Measurements from ENCODE around the gene KRCC1.

Gene KRCC1

DNA sequence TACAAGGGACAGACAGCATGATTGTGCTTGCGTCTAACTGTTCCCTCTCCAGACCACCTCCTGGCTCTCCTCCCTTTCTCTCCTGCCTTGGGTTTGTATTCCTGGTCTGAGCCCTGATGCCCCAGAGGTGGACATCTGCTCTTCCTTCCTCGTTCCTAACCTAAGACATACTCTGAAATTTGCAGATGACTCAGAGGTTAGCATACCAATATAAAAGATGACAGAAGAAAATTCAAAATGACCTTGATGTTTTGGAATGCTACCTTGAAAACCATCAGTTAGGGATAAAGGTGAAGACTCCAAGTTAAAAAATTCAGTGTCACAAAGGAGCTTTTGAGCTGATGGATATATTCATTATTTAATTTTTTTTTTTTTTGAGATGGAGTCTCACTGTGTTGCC lies 25.0 kb upstream of the KRCC1 start:
- Histone ChIP-seq H3K79me2 (ENCODE audit: control insufficient read depth, low read length) (no peaks in the 10 kb centered on the region), H3K9me2 (replicated peaks; ENCODE audit: control insufficient read depth, low read length) (no peaks in the 10 kb centered on the region), H3F3A (ENCODE audit: control insufficient read depth, insufficient read depth) (no peaks in the 10 kb centered on the region), H3K4me1 (ENCODE audit: control insufficient read depth, low read length) (no peaks in the 10 kb centered on the region), H3K4me2 (ENCODE audit: low read length) (no peak overlapping the region), H3K27me3 (ENCODE audit: control insufficient read depth, low read length) (0 out of 2 replicates have a peak, but pooled peaks cover 3% of the 10 kb centered on the region), H3K4me3 (ENCODE audit: low read length) (no peak overlapping the region), H3K27ac (ENCODE audit: low read depth, low read length) (no peak overlapping the region), H4K20me1 (ENCODE audit: control insufficient read depth, insufficient read depth, low read depth, low read length) (no peaks in the 10 kb centered on the region), H3K9me3 (ENCODE audit: control insufficient read depth, insufficient read depth, low read length) (no peaks in the 10 kb centered on the region), H3K36me3 (ENCODE audit: control insufficient read depth, low read length) (no peaks in the 10 kb centered on the region)
- TF ChIP-seq, protein P1, sequence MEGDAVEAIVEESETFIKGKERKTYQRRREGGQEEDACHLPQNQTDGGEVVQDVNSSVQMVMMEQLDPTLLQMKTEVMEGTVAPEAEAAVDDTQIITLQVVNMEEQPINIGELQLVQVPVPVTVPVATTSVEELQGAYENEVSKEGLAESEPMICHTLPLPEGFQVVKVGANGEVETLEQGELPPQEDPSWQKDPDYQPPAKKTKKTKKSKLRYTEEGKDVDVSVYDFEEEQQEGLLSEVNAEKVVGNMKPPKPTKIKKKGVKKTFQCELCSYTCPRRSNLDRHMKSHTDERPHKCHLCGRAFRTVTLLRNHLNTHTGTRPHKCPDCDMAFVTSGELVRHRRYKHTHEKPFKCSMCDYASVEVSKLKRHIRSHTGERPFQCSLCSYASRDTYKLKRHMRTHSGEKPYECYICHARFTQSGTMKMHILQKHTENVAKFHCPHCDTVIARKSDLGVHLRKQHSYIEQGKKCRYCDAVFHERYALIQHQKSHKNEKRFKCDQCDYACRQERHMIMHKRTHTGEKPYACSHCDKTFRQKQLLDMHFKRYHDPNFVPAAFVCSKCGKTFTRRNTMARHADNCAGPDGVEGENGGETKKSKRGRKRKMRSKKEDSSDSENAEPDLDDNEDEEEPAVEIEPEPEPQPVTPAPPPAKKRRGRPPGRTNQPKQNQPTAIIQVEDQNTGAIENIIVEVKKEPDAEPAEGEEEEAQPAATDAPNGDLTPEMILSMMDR (IDR thresholded peaks at IDR 0.05; ENCODE audit: low read depth, low read length, poor library complexity, severe bottlenecking), result no peak
- no peak for TF ChIP-seq EZH2phosphoT487 (IDR thresholded peaks at IDR 0.05; ENCODE audit: borderline replicate concordance, low read length)

DNA sequence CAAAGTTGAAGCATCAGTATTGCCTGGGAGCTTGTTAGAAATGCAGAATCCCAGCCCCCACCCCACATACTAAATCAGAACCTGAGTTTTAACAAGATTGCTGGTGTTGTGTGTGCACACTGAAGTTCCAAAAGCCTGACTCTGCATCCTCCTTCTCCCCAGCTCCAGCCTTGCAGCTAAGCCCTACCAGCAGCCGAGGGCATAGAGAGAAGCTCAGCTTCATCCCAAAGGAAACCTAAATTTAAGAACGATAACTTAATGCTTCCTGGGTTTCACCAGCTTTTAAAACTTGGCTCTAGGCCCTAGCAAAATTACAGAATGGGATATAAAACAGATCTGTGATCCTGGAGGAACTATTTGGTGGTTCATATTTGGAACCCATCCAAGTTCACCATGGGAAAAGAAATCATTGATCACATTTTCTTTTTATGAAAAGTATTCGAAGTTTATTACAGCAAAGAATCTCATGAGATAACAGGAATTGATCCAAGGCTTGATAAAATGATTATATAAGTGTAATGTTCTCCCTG lies 23.1 kb upstream of the KRCC1 start:
- Histone ChIP-seq H3K27me3 (ENCODE audit: control insufficient read depth, low read length) (0 out of 2 replicates have a peak, but pooled peaks cover 5% of the 10 kb centered on the region), H3K27ac (ENCODE audit: low read depth, low read length) (no peak overlapping the region)
- TF ChIP-seq, protein P1 (IDR thresholded peaks at IDR 0.05; ENCODE audit: low read depth, low read length, poor library complexity, severe bottlenecking), result no peak
- TF ChIP-seq EZH2phosphoT487 (IDR thresholded peaks at IDR 0.05; ENCODE audit: borderline replicate concordance, low read length), result no peak

DNA sequence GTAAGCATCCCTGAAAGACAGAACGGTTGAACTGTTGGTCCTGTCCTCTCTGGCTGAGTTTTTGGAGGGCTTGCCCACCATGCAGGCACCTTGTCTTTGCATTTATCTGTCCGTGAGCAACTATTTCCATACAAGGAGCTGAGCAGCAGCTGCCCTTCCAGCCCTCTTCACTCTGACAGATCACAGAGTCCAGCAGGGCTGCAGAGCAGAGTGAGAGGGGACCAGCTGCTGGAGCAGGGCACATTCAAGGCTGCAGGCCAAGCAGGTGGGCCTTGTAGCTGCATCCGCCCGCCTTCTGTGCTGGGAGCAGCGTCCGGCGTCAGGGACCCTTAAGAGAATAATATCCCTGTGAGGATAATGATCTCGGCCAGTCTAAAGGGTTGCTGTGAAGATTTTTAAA lies 21.5 kb upstream of the KRCC1 start:
- H4K20me1 ChIP-seq (ENCODE audit: control insufficient read depth, insufficient read depth, low read depth, low read length), result no peaks in the 10 kb centered on the region
- H3K79me2 ChIP-seq (ENCODE audit: control insufficient read depth, low read length), result no peaks in the 10 kb centered on the region
- H3K27ac ChIP-seq (ENCODE audit: low read depth, low read length), result no peak overlapping the region
- H3K4me2 ChIP-seq (ENCODE audit: low read length), result no peak overlapping the region
- no peaks in the 10 kb centered on the region for H3K36me3 ChIP-seq (ENCODE audit: control insufficient read depth, low read length)
- H3K4me3 ChIP-seq (ENCODE audit: low read length), result no peak overlapping the region
- H3K4me1 ChIP-seq (ENCODE audit: control insufficient read depth, low read length), result no peaks in the 10 kb centered on the region
- TF ChIP-seq EZH2phosphoT487 (IDR thresholded peaks at IDR 0.05; ENCODE audit: borderline replicate concordance, low read length), result no peak
- TF ChIP-seq, protein P1 (IDR thresholded peaks at IDR 0.05; ENCODE audit: low read depth, low read length, poor library complexity, severe bottlenecking), result no peak
- H3K9me3 ChIP-seq (ENCODE audit: control insufficient read depth, insufficient read depth, low read length), result no peaks in the 10 kb centered on the region
- no peaks in the 10 kb centered on the region for H3K9me2 ChIP-seq (replicated peaks; ENCODE audit: control insufficient read depth, low read length)
- H3K27me3 ChIP-seq (ENCODE audit: control insufficient read depth, low read length), result 0 out of 2 replicates have a peak, but pooled peaks cover 5% of the 10 kb centered on the region
- no peaks in the 10 kb centered on the region for H3F3A ChIP-seq (ENCODE audit: control insufficient read depth, insufficient read depth)

More for the DNA sequence above, 23.1 kb upstream of the KRCC1 start:
- Histone ChIP-seq H3K9me2 (replicated peaks; ENCODE audit: control insufficient read depth, low read length) (no peaks in the 10 kb centered on the region), H3F3A (ENCODE audit: control insufficient read depth, insufficient read depth) (no peaks in the 10 kb centered on the region), H3K4me1 (ENCODE audit: control insufficient read depth, low read length) (no peaks in the 10 kb centered on the region), H3K9me3 (ENCODE audit: control insufficient read depth, insufficient read depth, low read length) (no peaks in the 10 kb centered on the region), H3K4me2 (ENCODE audit: low read length) (no peak overlapping the region), H4K20me1 (ENCODE audit: control insufficient read depth, insufficient read depth, low read depth, low read length) (no peaks in the 10 kb centered on the region), H3K4me3 (ENCODE audit: low read length) (no peak overlapping the region), H3K36me3 (ENCODE audit: control insufficient read depth, low read length) (no peaks in the 10 kb centered on the region), H3K79me2 (ENCODE audit: control insufficient read depth, low read length) (no peaks in the 10 kb centered on the region)
